Skin of body (tissue), 2 donors: Measurements from ENCODE around the gene ACOT12. TPM values are rescaled to one million over a fixed set of nuclear protein-coding genes. Genes with fewer than 3 reads are reported as not detected.
"Not testable (repeated sequence)": the region's sequence is repeated elsewhere in the genome, so short reads cannot be mapped to it uniquely, and the experiment has no call there.

Experiments
- DNase-seq: peaks from one replicate; lab custom pipeline; 2025; lab: John Stamatoyannopoulos, UW
- total RNA-seq: library from RNA; depleted of rRNA; stranded (reverse); fragments of >200 nt; gene quantifications from one replicate; pipeline ENCODE4 v1.2.3, GENCODE V29; 2014

ACOT12 gene
- total RNA-seq, 1 donor from 2014 or later = 0.10 TPM

- no peak for DNase-seq
Observed at GRCh38 chr5:81344736-81345135, 49.2 kb downstream of the ACOT12 start.

GRCh38 chr5:81338213-81338612 is 55.7 kb downstream of the ACOT12 start:
- DNase-seq = not testable (repeated sequence)

- DNase-seq = no peak
Observed at GRCh38 chr5:81337803-81338202, 56.1 kb downstream of the ACOT12 start.

- DNase-seq = no peak
Observed at GRCh38 chr5:81336556-81336955, 57.4 kb downstream of the ACOT12 start.

GRCh38 chr5:81335946-81336345 is 58.0 kb downstream of the ACOT12 start:
- DNase-seq = no peak

GRCh38 chr5:81334304-81335061 is 59.5 kb downstream of the ACOT12 start:
- DNase-seq = peak; percentile 0

- no peak for DNase-seq
Observed at GRCh38 chr5:81326554-81326953, 67.4 kb downstream of the ACOT12 start.

- DNase-seq = no peak
Observed at GRCh38 chr5:81317536-81317935, 76.4 kb downstream of the ACOT12 start.

GRCh38 chr5:81316571-81316970 is 77.4 kb downstream of the ACOT12 start:
- no peak for DNase-seq

- no peak for DNase-seq
Observed at GRCh38 chr5:81315830-81316229, 78.1 kb downstream of the ACOT12 start.

GRCh38 chr5:81315336-81315735 is 78.6 kb downstream of the ACOT12 start:
- no peak for DNase-seq

GRCh38 chr5:81314581-81314980 is 79.4 kb downstream of the ACOT12 start:
- no peak for DNase-seq

- DNase-seq = no peak
Observed at GRCh38 chr5:81313686-81314085, 80.2 kb downstream of the ACOT12 start.

- DNase-seq = no peak
Observed at GRCh38 chr5:81313278-81313677, 80.7 kb downstream of the ACOT12 start.

- DNase-seq = no peak
Observed at GRCh38 chr5:81310402-81311063, 83.4 kb downstream of the ACOT12 start.

GRCh38 chr5:81308836-81309235 is 85.1 kb downstream of the ACOT12 start:
- no peak for DNase-seq

GRCh38 chr5:81305785-81306184 is 88.1 kb downstream of the ACOT12 start:
- no peak for DNase-seq

GRCh38 chr5:81303563-81303962 is 90.4 kb downstream of the ACOT12 start:
- no peak for DNase-seq

- no peak for DNase-seq
Observed at GRCh38 chr5:81302596-81302995, 91.3 kb downstream of the ACOT12 start.

GRCh38 chr5:81301271-81302015 is 92.5 kb downstream of the ACOT12 start, which contains the start of gene ZCCHC9:
ZCCHC9 (plus strand) TSS chr5:81301587; CDS start chr5:81304758, 3,171 bp downstream.
- DNase-seq = peak; percentile 95

- DNase-seq = no peak
Observed at GRCh38 chr5:81300921-81301270, 93.0 kb downstream of the ACOT12 start.

- DNase-seq = no peak
Observed at GRCh38 chr5:81297531-81297930, 96.4 kb downstream of the ACOT12 start.
